OCI-LY3 (cell line): ENCODE measurements around the gene CFAP57.

Source experiments
- CTCF ChIP-seq: fragments of 200-600, 300-600 bp; sonication (generic); IDR thresholded peaks from 2 replicates; pipeline ENCODE4 v1.5.1; 2014; ENCODE audit warnings: antibody characterized with exemption, low read length, low read depth
- EZH2phosphoT487 ChIP-seq: fragments of 200-600 bp; shearing (Covaris generic); IDR thresholded peaks from 2 replicates; pipeline ENCODE4 v1.6.1; 2018; ENCODE audit warnings: antibody characterized with exemption, mixed run types, low read depth

- TF ChIP-seq EZH2phosphoT487 (no peak), CTCF (peak; percentile 47)
Observed at GRCh38 chr1:43143441-43143888, 28.7 kb upstream of the CFAP57 start.
